Eye (tissue), 1 donor: ENCODE data around the gene MINDY3.

Source experiments
- DNase-seq: peaks from one replicate; pipeline ENCODE4 v3.0.0-alpha.2; 2015

The MINDY3 gene

GRCh38 chr10:15856328-15857015 lies 3.8 kb downstream of the MINDY3 start:
- DNase-seq: no peak

- no peak for DNase-seq
These were observed 6.5 kb downstream of the MINDY3 start for GRCh38 chr10:15853800-15854199.

- no peak for DNase-seq
These were observed 8.2 kb downstream of the MINDY3 start for GRCh38 chr10:15852111-15852557.

- DNase-seq: peak; percentile 6
These were observed 9.8 kb downstream of the MINDY3 start for GRCh38 chr10:15850337-15850978.

- DNase-seq: no peak
These were observed 11.0 kb downstream of the MINDY3 start for GRCh38 chr10:15849316-15849715.

- DNase-seq: no peak
These were observed 12.8 kb downstream of the MINDY3 start for GRCh38 chr10:15847481-15847880.

- no peak for DNase-seq
These were observed 15.8 kb downstream of the MINDY3 start for GRCh38 chr10:15844517-15844916.

- DNase-seq: no peak
These were observed 16.6 kb downstream of the MINDY3 start for GRCh38 chr10:15843695-15844094.

GRCh38 chr10:15842556-15843169 lies 17.6 kb downstream of the MINDY3 start:
- no peak for DNase-seq

GRCh38 chr10:15841696-15842095 lies 18.6 kb downstream of the MINDY3 start:
- no peak for DNase-seq

GRCh38 chr10:15836807-15837206 lies 23.5 kb downstream of the MINDY3 start:
- DNase-seq: no peak

GRCh38 chr10:15829495-15829894 lies 30.8 kb downstream of the MINDY3 start:
- no peak for DNase-seq

GRCh38 chr10:15824498-15824897 lies 35.8 kb downstream of the MINDY3 start:
- DNase-seq: peak; percentile 50

- DNase-seq: no peak
These were observed 38.2 kb downstream of the MINDY3 start for GRCh38 chr10:15822131-15822530.

- DNase-seq: no peak
These were observed 39.1 kb downstream of the MINDY3 start for GRCh38 chr10:15821046-15821683.

- DNase-seq: no peak
These were observed 42.8 kb downstream of the MINDY3 start for GRCh38 chr10:15817409-15818046.

- DNase-seq: no peak
These were observed 44.9 kb downstream of the MINDY3 start for GRCh38 chr10:15815242-15815885.

- DNase-seq: no peak
These were observed 45.7 kb downstream of the MINDY3 start for GRCh38 chr10:15814565-15814964.

GRCh38 chr10:15813415-15813814 lies 46.9 kb downstream of the MINDY3 start:
- DNase-seq: no peak

- no peak for DNase-seq
These were observed 50.9 kb downstream of the MINDY3 start for GRCh38 chr10:15809450-15809849.

GRCh38 chr10:15808204-15808797 lies 52.0 kb downstream of the MINDY3 start:
- no peak for DNase-seq

GRCh38 chr10:15805395-15806058 lies 54.8 kb downstream of the MINDY3 start:
- no peak for DNase-seq
